GM12874 (cell line): ENCODE data around the gene MAP3K7CL.

ENCODE experiments used
- TF ChIP-seq, protein P1 (sequence below): IDR thresholded peaks from 2 replicates; pipeline ENCODE4 v1.5.1; 2011; ENCODE audit warnings: low read depth, mild to moderate bottlenecking, control low read depth, low read length, moderate library complexity; ENCODE audit not compliant: insufficient read depth

Gene MAP3K7CL

GRCh38 chr21:29179503-29179902 lies 49.1 kb downstream of the MAP3K7CL start:
- TF ChIP-seq, protein P1, sequence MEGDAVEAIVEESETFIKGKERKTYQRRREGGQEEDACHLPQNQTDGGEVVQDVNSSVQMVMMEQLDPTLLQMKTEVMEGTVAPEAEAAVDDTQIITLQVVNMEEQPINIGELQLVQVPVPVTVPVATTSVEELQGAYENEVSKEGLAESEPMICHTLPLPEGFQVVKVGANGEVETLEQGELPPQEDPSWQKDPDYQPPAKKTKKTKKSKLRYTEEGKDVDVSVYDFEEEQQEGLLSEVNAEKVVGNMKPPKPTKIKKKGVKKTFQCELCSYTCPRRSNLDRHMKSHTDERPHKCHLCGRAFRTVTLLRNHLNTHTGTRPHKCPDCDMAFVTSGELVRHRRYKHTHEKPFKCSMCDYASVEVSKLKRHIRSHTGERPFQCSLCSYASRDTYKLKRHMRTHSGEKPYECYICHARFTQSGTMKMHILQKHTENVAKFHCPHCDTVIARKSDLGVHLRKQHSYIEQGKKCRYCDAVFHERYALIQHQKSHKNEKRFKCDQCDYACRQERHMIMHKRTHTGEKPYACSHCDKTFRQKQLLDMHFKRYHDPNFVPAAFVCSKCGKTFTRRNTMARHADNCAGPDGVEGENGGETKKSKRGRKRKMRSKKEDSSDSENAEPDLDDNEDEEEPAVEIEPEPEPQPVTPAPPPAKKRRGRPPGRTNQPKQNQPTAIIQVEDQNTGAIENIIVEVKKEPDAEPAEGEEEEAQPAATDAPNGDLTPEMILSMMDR, result no peak

GRCh38 chr21:29181799-29182470 lies 51.5 kb downstream of the MAP3K7CL start:
- TF ChIP-seq, protein P1, result no peak

- TF ChIP-seq, protein P1, result no peak
Measured at GRCh38 chr21:29182691-29183092, 52.2 kb downstream of the MAP3K7CL start.

DNA sequence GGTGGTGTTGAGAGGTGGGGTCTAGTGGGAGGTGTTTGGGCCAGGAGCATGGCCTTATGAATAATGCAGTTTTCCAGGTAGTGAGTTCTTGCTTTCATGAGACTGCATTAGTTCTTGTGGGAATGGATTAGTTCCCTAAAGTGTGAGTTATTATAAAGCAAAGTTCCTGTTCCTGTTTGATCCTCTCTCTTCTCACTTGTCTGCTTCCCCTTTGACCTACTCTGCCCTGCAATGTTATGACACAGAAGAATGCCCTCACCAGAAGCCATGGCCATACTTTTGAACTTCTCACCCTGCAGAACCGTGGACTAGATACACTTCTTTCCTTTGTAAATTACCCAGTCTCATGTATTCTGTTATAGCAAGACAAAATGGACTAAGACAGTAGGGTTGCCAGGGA lies 53.6 kb downstream of the MAP3K7CL start:
- TF ChIP-seq, protein P1, result no peak

DNA sequence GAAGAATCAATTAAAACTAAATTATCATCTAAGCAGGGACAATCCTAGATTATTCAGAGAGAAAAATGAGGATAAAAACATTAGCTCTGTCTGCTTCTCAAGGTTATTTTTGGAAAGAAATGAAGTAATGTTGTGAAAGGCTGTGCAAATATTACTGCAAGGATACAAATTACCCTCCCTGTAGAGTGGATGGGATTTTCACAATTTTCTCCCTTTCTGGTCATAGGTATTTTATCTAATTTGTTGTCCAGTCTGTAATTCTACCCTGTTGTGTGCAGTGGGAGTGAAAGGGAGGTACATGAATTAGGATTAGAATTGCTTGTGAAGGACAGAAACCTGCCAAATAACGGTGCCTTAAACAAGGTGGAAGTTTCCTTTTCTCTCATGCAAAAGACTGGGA lies 54.7 kb downstream of the MAP3K7CL start:
- TF ChIP-seq, protein P1, result no peak

GRCh38 chr21:29185633-29186032 lies 55.2 kb downstream of the MAP3K7CL start:
- TF ChIP-seq, protein P1, result no peak

DNA sequence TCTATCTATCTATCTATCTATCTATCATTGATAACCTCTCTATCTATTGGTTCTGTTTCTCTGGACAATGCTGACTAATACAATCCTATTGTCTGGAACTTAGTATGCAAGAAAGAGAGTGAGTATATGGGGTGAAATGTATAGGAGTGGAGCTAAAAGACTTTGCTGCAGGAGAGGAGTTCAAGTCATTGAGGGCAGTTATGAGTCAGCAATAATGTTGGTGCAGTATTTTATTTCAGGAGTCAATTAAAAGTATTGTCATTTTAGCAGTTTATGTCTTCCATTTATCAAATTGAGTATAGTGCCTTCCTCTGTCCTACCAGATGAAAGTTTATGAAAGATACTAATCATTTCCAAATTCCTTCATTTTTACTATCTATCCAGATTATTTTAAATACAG lies 55.8 kb downstream of the MAP3K7CL start:
- TF ChIP-seq, protein P1, result no peak
